ENCODE data around the gene CNN3.

CNN3 gene

GRCh38 chr1:94873520-94874351, 53.2 kb downstream of the CNN3 start:
- H3K9me3 Mint-ChIP-seq = no peaks in the 10 kb centered on the region
- H3K36me3 Mint-ChIP-seq = no peaks in the 10 kb centered on the region
- H3K27ac Mint-ChIP-seq = no peak overlapping the region
- no peak overlapping the region for H3K4me3 Mint-ChIP-seq
- no peaks in the 10 kb centered on the region for H3K4me1 Mint-ChIP-seq
- H3K27me3 Mint-ChIP-seq = peaks cover 14 to 20% of the 10 kb centered on the region in 2 donors
- ATAC-seq (replicated peaks) (peak in 1 of 2 donors; percentile 16), DNase-seq (no peak)

- no peak overlapping the region for H3K27ac Mint-ChIP-seq
- no peaks in the 10 kb centered on the region for H3K9me3 Mint-ChIP-seq
- H3K36me3 Mint-ChIP-seq = no peaks in the 10 kb centered on the region
- H3K4me3 Mint-ChIP-seq = no peak overlapping the region
- no peaks in the 10 kb centered on the region for H3K4me1 Mint-ChIP-seq
- DNase-seq = no peak
- H3K27me3 Mint-ChIP-seq = peaks cover 14 to 20% of the 10 kb centered on the region in 2 donors
- ATAC-seq (replicated peaks) = no peak
Observed at GRCh38 chr1:94872771-94873495, 54.0 kb downstream of the CNN3 start.

- H3K4me1 Mint-ChIP-seq = no peaks in the 10 kb centered on the region
- H3K4me3 Mint-ChIP-seq = no peak overlapping the region
- DNase-seq (no peak), ATAC-seq (replicated peaks) (no peak)
- no peaks in the 10 kb centered on the region for H3K36me3 Mint-ChIP-seq
- H3K9me3 Mint-ChIP-seq = no peaks in the 10 kb centered on the region
- H3K27me3 Mint-ChIP-seq = peaks cover 3 to 6% of the 10 kb centered on the region in 2 donors
- no peak overlapping the region for H3K27ac Mint-ChIP-seq
Observed at GRCh38 chr1:94871031-94871430, 55.9 kb downstream of the CNN3 start.

- ATAC-seq (replicated peaks) = no peak
- DNase-seq = no peak
- H3K27ac Mint-ChIP-seq = no peak overlapping the region
- no peaks in the 10 kb centered on the region for H3K9me3 Mint-ChIP-seq
- no peak overlapping the region for H3K4me3 Mint-ChIP-seq
- H3K27me3 Mint-ChIP-seq = no peaks in the 10 kb centered on the region
- H3K4me1 Mint-ChIP-seq = no peaks in the 10 kb centered on the region
- H3K36me3 Mint-ChIP-seq = no peaks in the 10 kb centered on the region
Observed at GRCh38 chr1:94866164-94866807, 60.6 kb downstream of the CNN3 start.

- no peaks in the 10 kb centered on the region for H3K4me1 Mint-ChIP-seq
- no peaks in the 10 kb centered on the region for H3K27me3 Mint-ChIP-seq
- H3K27ac Mint-ChIP-seq = no peak overlapping the region
- no peak overlapping the region for H3K4me3 Mint-ChIP-seq
- no peaks in the 10 kb centered on the region for H3K36me3 Mint-ChIP-seq
- DNase-seq (no peak), ATAC-seq (replicated peaks) (no peak)
- no peaks in the 10 kb centered on the region for H3K9me3 Mint-ChIP-seq
Observed at GRCh38 chr1:94865360-94865759, 61.5 kb downstream of the CNN3 start.

GRCh38 chr1:94864821-94865220, 62.1 kb downstream of the CNN3 start:
- DNase-seq = no peak
- no peaks in the 10 kb centered on the region for H3K4me1 Mint-ChIP-seq

GRCh38 chr1:94863919-94864318, 63.0 kb downstream of the CNN3 start:
- Mint-ChIP-seq H3K4me3 (no peak overlapping the region), H3K27me3 (peaks cover 4 to 5% of the 10 kb centered on the region in 2 donors), H3K36me3 (no peaks in the 10 kb centered on the region), H3K27ac (no peak overlapping the region), H3K9me3 (no peaks in the 10 kb centered on the region), H3K4me1 (no peaks in the 10 kb centered on the region)
- no peak for ATAC-seq (replicated peaks)
- DNase-seq = no peak

More at GRCh38 chr1:94864821-94865220, 62.1 kb downstream of the CNN3 start:
- Mint-ChIP-seq H3K36me3 (no peaks in the 10 kb centered on the region), H3K27me3 (no peaks in the 10 kb centered on the region), H3K4me3 (no peak overlapping the region), H3K9me3 (no peaks in the 10 kb centered on the region), H3K27ac (no peak overlapping the region)
- ATAC-seq (replicated peaks) = no peak

GRCh38 chr1:94863297-94863911, 63.5 kb downstream of the CNN3 start:
- DNase-seq = no peak
- H3K36me3 Mint-ChIP-seq = no peaks in the 10 kb centered on the region
- H3K9me3 Mint-ChIP-seq = no peaks in the 10 kb centered on the region
- H3K27ac Mint-ChIP-seq = no peak overlapping the region
- no peak for ATAC-seq (replicated peaks)
- no peaks in the 10 kb centered on the region for H3K4me1 Mint-ChIP-seq
- H3K4me3 Mint-ChIP-seq = no peak overlapping the region
- H3K27me3 Mint-ChIP-seq = peaks cover 5 to 8% of the 10 kb centered on the region in 2 donors

- no peaks in the 10 kb centered on the region for H3K36me3 Mint-ChIP-seq
- no peaks in the 10 kb centered on the region for H3K4me1 Mint-ChIP-seq
- ATAC-seq (replicated peaks) = no peak
- H3K9me3 Mint-ChIP-seq = no peaks in the 10 kb centered on the region
- peaks cover 8 to 11% of the 10 kb centered on the region in 2 donors for H3K27me3 Mint-ChIP-seq
- H3K27ac Mint-ChIP-seq = no peak overlapping the region
- DNase-seq = no peak
- no peak overlapping the region for H3K4me3 Mint-ChIP-seq
Observed at GRCh38 chr1:94862718-94863117, 64.2 kb downstream of the CNN3 start.

GRCh38 chr1:94859174-94859573, 67.7 kb downstream of the CNN3 start:
- no peak overlapping the region for H3K4me3 Mint-ChIP-seq
- no peak overlapping the region for H3K27ac Mint-ChIP-seq
- no peaks in the 10 kb centered on the region for H3K9me3 Mint-ChIP-seq
- H3K27me3 Mint-ChIP-seq = peaks cover 8 to 11% of the 10 kb centered on the region in 2 donors
- H3K36me3 Mint-ChIP-seq = no peaks in the 10 kb centered on the region
- H3K4me1 Mint-ChIP-seq = no peaks in the 10 kb centered on the region
- DNase-seq (no peak), ATAC-seq (replicated peaks) (no peak)

- no peaks in the 10 kb centered on the region for H3K4me1 Mint-ChIP-seq
- ATAC-seq (replicated peaks) = no peak
- H3K27me3 Mint-ChIP-seq = peaks cover 8 to 11% of the 10 kb centered on the region in 2 donors
- DNase-seq = no peak
- no peak overlapping the region for H3K4me3 Mint-ChIP-seq
- H3K36me3 Mint-ChIP-seq = no peaks in the 10 kb centered on the region
- H3K27ac Mint-ChIP-seq = no peak overlapping the region
- H3K9me3 Mint-ChIP-seq = no peaks in the 10 kb centered on the region
Observed at GRCh38 chr1:94858276-94858675, 68.6 kb downstream of the CNN3 start.

- Mint-ChIP-seq H3K27me3 (peaks cover 8 to 11% of the 10 kb centered on the region in 2 donors), H3K4me3 (no peak overlapping the region), H3K9me3 (no peaks in the 10 kb centered on the region), H3K27ac (no peak overlapping the region), H3K36me3 (no peaks in the 10 kb centered on the region), H3K4me1 (no peaks in the 10 kb centered on the region)
- no peak for ATAC-seq (replicated peaks)
- no peak for DNase-seq
Observed at GRCh38 chr1:94856868-94857267, 70.0 kb downstream of the CNN3 start.

- H3K4me1 Mint-ChIP-seq = no peaks in the 10 kb centered on the region
- H3K9me3 Mint-ChIP-seq = no peaks in the 10 kb centered on the region
- H3K36me3 Mint-ChIP-seq = no peaks in the 10 kb centered on the region
- no peak overlapping the region for H3K4me3 Mint-ChIP-seq
- H3K27ac Mint-ChIP-seq = no peak overlapping the region
- ATAC-seq (replicated peaks) (no peak), DNase-seq (no peak)
- peaks cover 8 to 11% of the 10 kb centered on the region in 2 donors for H3K27me3 Mint-ChIP-seq
Observed at GRCh38 chr1:94856004-94856403, 70.9 kb downstream of the CNN3 start.

- H3K4me1 Mint-ChIP-seq = no peaks in the 10 kb centered on the region
- peaks cover 8 to 11% of the 10 kb centered on the region in 2 donors for H3K27me3 Mint-ChIP-seq
- DNase-seq (no peak), ATAC-seq (replicated peaks) (no peak)
- no peaks in the 10 kb centered on the region for H3K36me3 Mint-ChIP-seq
- H3K9me3 Mint-ChIP-seq = no peaks in the 10 kb centered on the region
- H3K27ac Mint-ChIP-seq = no peak overlapping the region
- H3K4me3 Mint-ChIP-seq = no peak overlapping the region
Observed at GRCh38 chr1:94855307-94855700, 71.6 kb downstream of the CNN3 start.
